Mesenchymal stem cell (in vitro differentiated cells and primary cell): Measurements from ENCODE around the gene AADACL2.
A peak's percentile ranks its signal among the peaks of the same experiment; 100 is the strongest.

ENCODE experiments used
- DNase-seq: peaks from one replicate; pipeline ENCODE4 v3.0.0-alpha.2; 2013
- H2AFZ ChIP-seq: one replicate; pipeline ENCODE4 v1.6.1; 2013; ENCODE audit warnings: low read depth, mild to moderate bottlenecking, control low read depth, inconsistent platforms, low read length, moderate library complexity
- H2AK5ac ChIP-seq: 2 replicates; pipeline ENCODE4 v1.6.1; 2013; ENCODE audit warnings: low read length, moderate library complexity, mild to moderate bottlenecking, inconsistent platforms; ENCODE audit not compliant: severe bottlenecking
- H2BK120ac ChIP-seq: one replicate; pipeline ENCODE4 v1.6.1; 2013; ENCODE audit warnings: low read depth, mild to moderate bottlenecking, inconsistent platforms, low read length, moderate library complexity
- H2BK12ac ChIP-seq, 2 experiments: one replicate each; pipeline ENCODE4 v1.6.1; 2013; ENCODE audit warnings: inconsistent platforms in 2 of 2, low read length in 2 of 2, mild to moderate bottlenecking in 2 of 2, moderate library complexity in 2 of 2, control low read depth in 1 of 2
- H2BK15ac ChIP-seq: one replicate; pipeline ENCODE4 v1.6.1; 2013; ENCODE audit warnings: mild to moderate bottlenecking, low read depth, inconsistent platforms; ENCODE audit not compliant: poor library complexity, severe bottlenecking
- H2BK5ac ChIP-seq: 2 replicates; pipeline ENCODE4 v1.6.1; 2013; ENCODE audit warnings: low read depth, mild to moderate bottlenecking, low read length, control low read depth, inconsistent platforms; ENCODE audit not compliant: poor library complexity, severe bottlenecking
- H3K14ac ChIP-seq, 2 experiments: one replicate each; pipeline ENCODE4 v1.6.1; 2013; ENCODE audit warnings: inconsistent platforms in 2 of 2, low read length in 2 of 2, control low read depth in 1 of 2, mild to moderate bottlenecking in 1 of 2, moderate library complexity in 1 of 2
- H3K18ac ChIP-seq, 2 experiments: one replicate each; pipeline ENCODE4 v1.6.1; 2013; ENCODE audit warnings: inconsistent platforms in 2 of 2, low read length in 2 of 2, control low read depth in 1 of 2, low read depth in 1 of 2, mild to moderate bottlenecking in 1 of 2
- H3K23ac ChIP-seq, 2 experiments: one replicate each; pipeline ENCODE4 v1.6.1; 2013; ENCODE audit warnings: inconsistent platforms in 2 of 2, low read length in 2 of 2, mild to moderate bottlenecking in 2 of 2, moderate library complexity in 2 of 2, control low read depth in 1 of 2
- H3K27ac ChIP-seq: 2 replicates; pipeline ENCODE4 v1.5.1; 2013; ENCODE audit warnings: mild to moderate bottlenecking, moderate library complexity, low read length, control low read depth, inconsistent platforms; ENCODE audit not compliant: poor library complexity, severe bottlenecking
- H3K27me3 ChIP-seq, 2 experiments: 2 replicates each; pipeline versions ENCODE4 v1.6.1 to v1.7.0; 2013; ENCODE audit warnings: low read length in 2 of 2, mild to moderate bottlenecking in 2 of 2, moderate library complexity in 2 of 2, control low read depth in 1 of 2, inconsistent platforms in 1 of 2; ENCODE audit not compliant: control insufficient read depth in 1 of 2, insufficient read depth in 1 of 2
- H3K36me3 ChIP-seq, 2 experiments: 2 replicates each; pipeline versions ENCODE4 v1.6.1 to v1.7.0; 2013; ENCODE audit warnings: low read length in 2 of 2, control low read depth in 1 of 2, inconsistent platforms in 1 of 2, low read depth in 1 of 2, mild to moderate bottlenecking in 1 of 2; ENCODE audit not compliant: insufficient read depth in 2 of 2, control insufficient read depth in 1 of 2
- H3K4ac ChIP-seq, 2 experiments: one replicate each; pipeline ENCODE4 v1.6.1; 2013; ENCODE audit warnings: inconsistent platforms in 2 of 2, low read length in 2 of 2, mild to moderate bottlenecking in 2 of 2, moderate library complexity in 2 of 2, control low read depth in 1 of 2, low read depth in 1 of 2
- H3K4me1 ChIP-seq: 2 replicates; pipeline ENCODE4 v1.6.1; 2013; ENCODE audit warnings: low read depth, low read length, control low read depth; ENCODE audit not compliant: control insufficient read depth, insufficient read depth
- H3K4me2 ChIP-seq: 2 replicates; pipeline ENCODE4 v1.6.1; 2013; ENCODE audit warnings: low read length, mild to moderate bottlenecking, inconsistent platforms; ENCODE audit not compliant: poor library complexity, severe bottlenecking
- H3K4me3 ChIP-seq, 2 experiments: 2 replicates each; pipeline versions ENCODE4 v1.5.1 to v1.7.0; 2013; ENCODE audit warnings: low read length in 2 of 2, mild to moderate bottlenecking in 2 of 2, control low read depth in 1 of 2, low read depth in 1 of 2; ENCODE audit not compliant: insufficient read depth in 1 of 2
- H3K79me1 ChIP-seq: replicated peaks from 2 replicates; pipeline ENCODE4 v1.6.1; 2013; ENCODE audit warnings: mild to moderate bottlenecking, control low read depth, low read length, inconsistent platforms; ENCODE audit not compliant: poor library complexity, severe bottlenecking
- H3K9ac ChIP-seq: 2 replicates; pipeline ENCODE4 v1.7.0; 2013; ENCODE audit warnings: mild to moderate bottlenecking, low read length, moderate library complexity
- H3K9me3 ChIP-seq: 2 replicates; pipeline ENCODE4 v1.7.0; 2013; ENCODE audit warnings: mild to moderate bottlenecking, low read length; ENCODE audit not compliant: control insufficient read depth
- H4K8ac ChIP-seq: one replicate; pipeline ENCODE4 v1.6.1; 2013; ENCODE audit warnings: inconsistent platforms, mild to moderate bottlenecking, low read length, moderate library complexity
- H4K91ac ChIP-seq: one replicate; pipeline ENCODE4 v1.6.1; 2013; ENCODE audit warnings: mild to moderate bottlenecking, low read length, inconsistent platforms
- WGBS: methylation state at CpG from one replicate; pipeline ENCODE4 v1.1.7; 2013; ENCODE audit warnings: mixed read lengths; 5-methylcytosine and 5-hydroxymethylcytosine counted together

The AADACL2 gene

GRCh38 chr3:151794080-151794479 is 60.4 kb downstream of the AADACL2 start:
- H3K4me1 ChIP-seq = no peaks in the 10 kb centered on the region
- H2BK12ac ChIP-seq = no peak overlapping the region
- no peak overlapping the region for H3K27ac ChIP-seq
- H2AK5ac ChIP-seq = no peak overlapping the region
- H4K8ac ChIP-seq = no peak overlapping the region
- no peaks in the 10 kb centered on the region for H3K9me3 ChIP-seq
- no peak overlapping the region for H3K9ac ChIP-seq
- no peak overlapping the region for H3K18ac ChIP-seq
- no peak overlapping the region for H2BK5ac ChIP-seq
- H2BK120ac ChIP-seq = no peak overlapping the region
- no peaks in the 10 kb centered on the region for H3K36me3 ChIP-seq
- H3K27me3 ChIP-seq = no peaks in the 10 kb centered on the region
- H3K4ac ChIP-seq = no peak overlapping the region
- no peak for DNase-seq
- no peak overlapping the region for H3K23ac ChIP-seq
- no peak overlapping the region for H4K91ac ChIP-seq
- no peak overlapping the region for H3K4me3 ChIP-seq
- no peak overlapping the region for H3K14ac ChIP-seq
- no peaks in the 10 kb centered on the region for H3K79me1 ChIP-seq
- H3K4me2 ChIP-seq = no peak overlapping the region
- 100% methylated on average over 1 of the region's 2 CpGs for WGBS
- no peak overlapping the region for H2AFZ ChIP-seq
- H2BK15ac ChIP-seq = no peak overlapping the region

- WGBS = 98% methylated on average over 3 of the region's 4 CpGs
- no peak overlapping the region for H2AFZ ChIP-seq
These were observed 61.5 kb downstream of the AADACL2 start for GRCh38 chr3:151795276-151795675.

DNA sequence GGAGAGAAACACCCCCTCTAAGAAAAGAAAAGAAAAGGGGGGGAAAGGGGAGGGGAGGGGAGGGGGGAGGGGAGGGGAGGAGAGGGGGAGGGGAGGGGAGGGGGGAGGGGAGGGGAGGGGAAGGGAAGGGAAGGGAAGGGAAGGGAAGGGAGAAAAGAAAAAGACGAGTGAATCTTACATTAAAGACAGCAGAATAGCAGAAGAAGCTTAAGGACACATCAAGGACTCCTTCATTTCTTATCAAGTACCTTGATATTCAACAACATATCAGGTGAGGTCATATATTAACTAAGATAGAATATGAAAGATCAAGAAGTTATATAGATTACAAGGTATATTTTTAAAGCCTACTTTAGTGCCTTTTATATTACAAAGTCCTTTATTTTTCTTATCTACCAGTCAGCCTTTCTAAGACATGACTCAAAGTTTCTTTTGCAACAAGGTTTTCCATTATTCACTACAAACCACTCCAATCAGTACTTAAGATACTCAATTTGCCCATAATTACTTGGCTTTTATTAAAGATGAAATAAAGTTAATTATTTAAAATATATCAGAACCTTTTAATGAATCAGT is 62.5 kb downstream of the AADACL2 start:
- Histone ChIP-seq H2BK5ac (no peak overlapping the region), H3K4me3 (no peak overlapping the region), H2AFZ (no peak overlapping the region), H3K27ac (no peak overlapping the region), H3K14ac (no peak overlapping the region), H2BK12ac (no peak overlapping the region), H3K9ac (no peak overlapping the region), H3K18ac (no peak overlapping the region), H3K4ac (no peak overlapping the region), H3K4me2 (no peak overlapping the region), H3K23ac (no peak overlapping the region), H4K8ac (no peak overlapping the region), H2AK5ac (no peak overlapping the region), H2BK120ac (no peak overlapping the region), H3K36me3 (no peaks in the 10 kb centered on the region), H3K9me3 (no peaks in the 10 kb centered on the region), H2BK15ac (no peak overlapping the region), H3K79me1 (no peaks in the 10 kb centered on the region), H4K91ac (no peak overlapping the region), H3K27me3 (no peaks in the 10 kb centered on the region), H3K4me1 (no peaks in the 10 kb centered on the region)
- peak; percentile 16 for DNase-seq
- no CpG with 5 or more reads among the region's 1 CpG for WGBS

More at GRCh38 chr3:151795276-151795675, 61.5 kb downstream of the AADACL2 start:
- no peak overlapping the region for H2BK15ac ChIP-seq
- no peak overlapping the region for H3K14ac ChIP-seq
- H3K4me3 ChIP-seq = no peak overlapping the region
- H3K27me3 ChIP-seq = no peaks in the 10 kb centered on the region
- no peak overlapping the region for H3K23ac ChIP-seq
- no peak overlapping the region for H4K8ac ChIP-seq
- peak; percentile 61 for DNase-seq
- H2BK5ac ChIP-seq = no peak overlapping the region
- no peak overlapping the region for H3K4ac ChIP-seq
- H3K9ac ChIP-seq = no peak overlapping the region
- H4K91ac ChIP-seq = no peak overlapping the region
- no peaks in the 10 kb centered on the region for H3K9me3 ChIP-seq
- no peak overlapping the region for H2BK120ac ChIP-seq
- H3K27ac ChIP-seq = no peak overlapping the region
- no peaks in the 10 kb centered on the region for H3K36me3 ChIP-seq
- H2AK5ac ChIP-seq = no peak overlapping the region
- no peaks in the 10 kb centered on the region for H3K4me1 ChIP-seq
- H2BK12ac ChIP-seq = no peak overlapping the region
- no peaks in the 10 kb centered on the region for H3K79me1 ChIP-seq
- H3K18ac ChIP-seq = no peak overlapping the region
- H3K4me2 ChIP-seq = no peak overlapping the region

DNA sequence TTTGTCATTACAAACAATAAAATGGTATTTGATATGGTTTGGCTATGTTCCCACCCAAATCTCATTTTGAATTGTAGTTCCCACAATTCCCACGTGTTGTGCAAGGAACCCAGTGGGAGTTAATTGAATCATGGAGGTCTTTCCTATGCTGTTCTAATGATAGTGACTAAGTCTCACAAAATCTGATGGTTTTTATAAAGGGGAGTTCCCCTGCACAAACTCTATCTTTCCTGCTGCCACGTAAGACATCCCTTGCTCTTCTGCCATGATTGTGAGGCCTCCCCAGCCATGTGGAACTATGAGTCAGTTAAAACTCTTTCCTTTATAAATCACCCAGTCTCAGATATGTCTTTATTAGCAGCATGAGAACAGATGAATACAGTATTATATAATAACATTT is 64.7 kb downstream of the AADACL2 start:
- no peaks in the 10 kb centered on the region for H3K79me1 ChIP-seq
- no peak overlapping the region for H2BK12ac ChIP-seq
- peak; percentile 19 for DNase-seq
- H3K23ac ChIP-seq = no peak overlapping the region
- no peak overlapping the region for H2BK120ac ChIP-seq
- H2BK15ac ChIP-seq = no peak overlapping the region
- H3K4me3 ChIP-seq = no peak overlapping the region
- H4K91ac ChIP-seq = no peak overlapping the region
- no peak overlapping the region for H2AFZ ChIP-seq
- H4K8ac ChIP-seq = no peak overlapping the region
- H3K4me2 ChIP-seq = no peak overlapping the region
- H3K9ac ChIP-seq = no peak overlapping the region
- no peaks in the 10 kb centered on the region for H3K9me3 ChIP-seq
- H3K18ac ChIP-seq = no peak overlapping the region
- WGBS = 90% methylated on average over 2 of the region's 2 CpGs
- no peak overlapping the region for H2AK5ac ChIP-seq
- no peak overlapping the region for H2BK5ac ChIP-seq
- H3K4me1 ChIP-seq = no peaks in the 10 kb centered on the region
- no peak overlapping the region for H3K27ac ChIP-seq
- no peak overlapping the region for H3K4ac ChIP-seq
- no peaks in the 10 kb centered on the region for H3K27me3 ChIP-seq
- no peaks in the 10 kb centered on the region for H3K36me3 ChIP-seq
- H3K14ac ChIP-seq = no peak overlapping the region
